Measurements from ENCODE around the gene ENC1. TPM values are rescaled to one million over a fixed set of nuclear protein-coding genes. Genes with fewer than 3 reads are reported as not detected.

ENC1 gene
- total and polyA plus RNA-seq, 2 of the 8 experiments (the other 6 are each of a cell fraction or from before 2014, with no cell fraction given), result 5.5 to 13.2 TPM

GRCh38 chr5:74651710-74652109, 11.2 kb upstream of the ENC1 start:
- H3K4me3 ChIP-seq (ENCODE audit: extremely low read depth in 1 of 4, insufficient read depth in 2 of 4, low read depth in 3 of 4, low read length in 4 of 4), result no peak overlapping the region
- no peak overlapping the region for H4K8ac ChIP-seq (ENCODE audit: extremely low read depth, insufficient read depth, low read length)
- H3K36me3 ChIP-seq (ENCODE audit: control insufficient read depth in 2 of 4, insufficient read depth in 4 of 4, low read length in 3 of 4), result no peaks in the 10 kb centered on the region
- 85% methylated on average over 3 of the region's 3 CpGs; no CpG with 5 or more reads in 1 of the 2 experiments for WGBS, 2 experiments (ENCODE audit: extremely low coverage in 1 of 2, insufficient coverage in 1 of 2, insufficient read length in 1 of 2, insufficient replicate concordance in 2 of 2, low coverage in 1 of 2, low lambda C conversion rate in 2 of 2, missing lambda C conversion rate in 1 of 2)
- peaks cover 0 to 2% (median 0%) of the 10 kb centered on the region in 4 experiments; a peak in 1 of 7 replicates for H3K4me1 ChIP-seq (replicated peaks in 1 of 4; ENCODE audit: control insufficient read depth in 3 of 4, insufficient read depth in 4 of 4, low read length in 3 of 4)
- no peak overlapping the region for H2BK12ac ChIP-seq (ENCODE audit: low read depth, low read length)
- H3K18ac ChIP-seq (ENCODE audit: extremely low read depth, low read length), result no peak overlapping the region
- ChIA-PET CTCF (ENCODE audit: partially characterized antibody) (no interaction called here), POLR2A (ENCODE audit: partially characterized antibody) (no interaction called here)
- H4K91ac ChIP-seq (replicated peaks; ENCODE audit: insufficient read length, low read length), result no peak overlapping the region
- H2AK5ac ChIP-seq (ENCODE audit: low read depth, low read length), result no peak overlapping the region
- no peaks in the 10 kb centered on the region for H3K23me2 ChIP-seq (ENCODE audit: low read depth, low read length)
- no peak overlapping the region for H2BK20ac ChIP-seq (ENCODE audit: low read length)
- no peak overlapping the region for H2BK15ac ChIP-seq (ENCODE audit: low read length)
- no peak overlapping the region for H3K4me2 ChIP-seq (ENCODE audit: insufficient read depth in 1 of 2, low read depth in 2 of 2, low read length in 2 of 2)
- no peaks in the 10 kb centered on the region for H4K20me1 ChIP-seq (replicated peaks in 1 of 2; ENCODE audit: control insufficient read depth in 1 of 2, insufficient read depth in 2 of 2, low read length in 2 of 2)
- H3K14ac ChIP-seq (ENCODE audit: insufficient read length), result no peak overlapping the region
- H3K27me3 ChIP-seq (replicated peaks in 1 of 4; ENCODE audit: control insufficient read depth in 3 of 4, extremely low read depth in 1 of 4, insufficient read depth in 3 of 4, low read length in 3 of 4), result no peaks in the 10 kb centered on the region
- no peak overlapping the region for H2BK5ac ChIP-seq (ENCODE audit: low read depth, low read length)
- H3K9ac ChIP-seq (replicated peaks in 1 of 4; ENCODE audit: extremely low read depth in 1 of 4, low read depth in 3 of 4, low read length in 3 of 4), result no peak overlapping the region
- FAIRE-seq, result no peak
- H4K5ac ChIP-seq (ENCODE audit: insufficient read length, low read depth, low read length), result no peak overlapping the region
- no peak overlapping the region for H2BK120ac ChIP-seq (replicated peaks; ENCODE audit: low read depth, low read length)
- DNase-seq (ENCODE audit: low read depth in 1 of 2, low spot score in 2 of 2), result no peak
- no peak overlapping the region for H3K4ac ChIP-seq (replicated peaks; ENCODE audit: insufficient read length, low read depth, low read length)
- no peak overlapping the region for H3K23ac ChIP-seq (ENCODE audit: insufficient read length)
- H3K9me3 ChIP-seq (ENCODE audit: insufficient read depth in 2 of 2, low read depth in 1 of 2, low read length in 1 of 2), result no peaks in the 10 kb centered on the region
- no peaks in the 10 kb centered on the region for H3K79me1 ChIP-seq (ENCODE audit: low read depth, low read length)
- H3K79me2 ChIP-seq (ENCODE audit: control insufficient read depth in 1 of 2, insufficient read depth in 2 of 2, low read length in 2 of 2), result no peaks in the 10 kb centered on the region
- H2AFZ ChIP-seq (ENCODE audit: low read length), result no peak overlapping the region
- no peak overlapping the region for H3K56ac ChIP-seq (replicated peaks; ENCODE audit: insufficient read length, low read depth, low read length)
- no peak overlapping the region for H3K27ac ChIP-seq (ENCODE audit: low read depth, low read length)
- no peak for TF ChIP-seq SRF (IDR thresholded peaks at IDR 0.05; ENCODE audit: low read depth, low read length)
- no peak for TF ChIP-seq CBX5 (IDR thresholded peaks at IDR 0.05; ENCODE audit: low read depth, low read length)
- TF ChIP-seq SIRT6 (IDR thresholded peaks at IDR 0.05; ENCODE audit: low read length), result no peak
- no peak for TF ChIP-seq USF2 (IDR thresholded peaks at IDR 0.05; ENCODE audit: low read length)
- no peak for TF ChIP-seq MAX (IDR thresholded peaks at IDR 0.05)
- no peak for TF ChIP-seq TEAD4 (IDR thresholded peaks at IDR 0.05; ENCODE audit: low read depth, low read length)
